GM21423 (cell line): Measurements from ENCODE around the gene GNG12.

ENCODE experiments used
- ATAC-seq: cut with Tn5 transposase; IDR thresholded peaks from one replicate; pipeline ENCODE4 v1.9.1; 2021; ENCODE audit warnings: mild to moderate bottlenecking, moderate library complexity; ENCODE audit not compliant: unreplicated experiment

The GNG12 gene

GRCh38 chr1:67686267-67687197, 146.7 kb downstream of the GNG12 start:
- ATAC-seq = peak; percentile 19

- ATAC-seq = peak; percentile 8
Measured at GRCh38 chr1:67685558-67686266, 147.6 kb downstream of the GNG12 start.

GRCh38 chr1:67685067-67685557, 148.2 kb downstream of the GNG12 start, which contains the start of gene GADD45A:
TSS of gene GADD45A (plus strand) at chr1:67685201. CDS start at chr1:67685495, 294 bp downstream.
- ATAC-seq = peak; percentile 88

- ATAC-seq = no peak
Measured at GRCh38 chr1:67684526-67685066, 148.7 kb downstream of the GNG12 start.

- ATAC-seq = no peak
Measured at GRCh38 chr1:67683766-67684525, 149.3 kb downstream of the GNG12 start.

GRCh38 chr1:67683316-67683715, 150.0 kb downstream of the GNG12 start:
- no peak for ATAC-seq

- ATAC-seq = no peak
Measured at GRCh38 chr1:67682659-67683197, 150.5 kb downstream of the GNG12 start.

- no peak for ATAC-seq
Measured at GRCh38 chr1:67680486-67680885, 152.8 kb downstream of the GNG12 start.

GRCh38 chr1:67679691-67680090, 153.6 kb downstream of the GNG12 start:
- ATAC-seq = no peak

GRCh38 chr1:67677930-67678329, 155.3 kb downstream of the GNG12 start:
- ATAC-seq = no peak

GRCh38 chr1:67677408-67677807, 155.9 kb downstream of the GNG12 start:
- ATAC-seq = no peak

- ATAC-seq = no peak
Measured at GRCh38 chr1:67676946-67677345, 156.3 kb downstream of the GNG12 start.

GRCh38 chr1:67676287-67676686, 157.0 kb downstream of the GNG12 start:
- no peak for ATAC-seq

- peak; percentile 66 for ATAC-seq
Measured at GRCh38 chr1:67675800-67676199, 157.5 kb downstream of the GNG12 start.

GRCh38 chr1:67674260-67675011, 158.8 kb downstream of the GNG12 start:
- no peak for ATAC-seq

- ATAC-seq = no peak
Measured at GRCh38 chr1:67673468-67674201, 159.6 kb downstream of the GNG12 start.

GRCh38 chr1:67672260-67672803, 160.9 kb downstream of the GNG12 start:
- ATAC-seq = no peak

GRCh38 chr1:67668660-67669059, 164.6 kb downstream of the GNG12 start:
- ATAC-seq = no peak

GRCh38 chr1:67666636-67667035, 166.6 kb downstream of the GNG12 start:
- no peak for ATAC-seq
